Effector CD8-positive, alpha-beta T cell (primary cell): ENCODE data around the gene CHEK2.
"Not testable (repeated sequence)": the region's sequence is repeated elsewhere in the genome, so short reads cannot be mapped to it uniquely, and the experiment has no call there.

Experiments used
- DNase-seq: peaks from one replicate; lab custom pipeline; 2025; lab: John Stamatoyannopoulos, UW

Gene CHEK2

GRCh38 chr22:28693041-28693760 lies 48.4 kb downstream of the CHEK2 start:
- DNase-seq = not testable (repeated sequence)

DNA sequence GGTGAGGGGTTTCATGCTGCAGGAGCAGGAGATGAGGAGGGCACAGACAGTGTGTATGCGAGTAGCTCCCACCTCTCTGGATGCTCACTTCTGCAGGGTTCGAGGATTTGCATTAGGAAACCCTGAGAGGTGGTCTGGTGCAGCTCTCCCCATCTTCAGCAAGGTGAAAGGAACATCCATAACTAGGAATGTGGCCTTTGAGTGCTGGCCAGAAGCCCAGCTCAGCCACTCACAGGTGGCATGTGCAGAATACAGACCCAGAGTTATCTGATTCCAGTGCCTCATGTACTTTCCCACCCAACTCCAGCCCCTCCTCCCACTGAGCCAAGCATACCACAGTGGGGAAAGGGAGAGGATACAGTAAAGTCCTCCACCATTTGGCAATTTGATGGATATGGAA lies 51.8 kb downstream of the CHEK2 start:
- DNase-seq = not testable (repeated sequence)

- DNase-seq = not testable (repeated sequence)
Measured at GRCh38 chr22:28682966-28683365, 58.7 kb downstream of the CHEK2 start.

DNA sequence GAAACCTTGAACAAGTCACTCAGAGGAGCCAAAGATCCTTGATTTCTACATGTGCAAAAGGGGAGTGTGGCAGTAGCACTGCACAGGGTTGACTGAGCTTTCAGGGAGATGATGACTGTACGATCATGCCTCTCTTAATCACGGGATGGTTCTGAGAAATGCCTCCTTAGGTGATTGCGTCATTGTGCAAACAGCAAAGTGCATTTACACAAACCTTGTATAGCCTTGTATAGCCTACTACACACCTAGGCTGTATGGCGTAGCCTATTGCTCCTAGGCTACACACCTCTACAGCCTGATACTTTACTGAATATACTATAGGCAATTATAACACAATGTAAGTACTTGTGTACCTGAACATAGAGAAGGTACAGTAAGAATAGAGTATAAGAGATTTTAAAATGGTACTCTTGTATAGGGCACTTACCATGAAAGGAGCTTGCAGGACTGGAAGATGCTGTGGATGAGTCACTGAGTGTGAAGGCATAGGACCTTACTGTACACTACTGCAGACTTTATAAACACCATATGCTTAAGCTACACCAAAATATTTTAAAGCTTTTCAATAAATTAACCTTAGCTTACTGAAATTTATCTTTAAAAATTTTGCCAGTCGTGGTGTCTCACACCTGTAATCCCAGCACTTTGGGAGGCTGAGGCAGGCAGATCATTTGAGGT lies 60.7 kb downstream of the CHEK2 start:
- not testable (repeated sequence) for DNase-seq

DNA sequence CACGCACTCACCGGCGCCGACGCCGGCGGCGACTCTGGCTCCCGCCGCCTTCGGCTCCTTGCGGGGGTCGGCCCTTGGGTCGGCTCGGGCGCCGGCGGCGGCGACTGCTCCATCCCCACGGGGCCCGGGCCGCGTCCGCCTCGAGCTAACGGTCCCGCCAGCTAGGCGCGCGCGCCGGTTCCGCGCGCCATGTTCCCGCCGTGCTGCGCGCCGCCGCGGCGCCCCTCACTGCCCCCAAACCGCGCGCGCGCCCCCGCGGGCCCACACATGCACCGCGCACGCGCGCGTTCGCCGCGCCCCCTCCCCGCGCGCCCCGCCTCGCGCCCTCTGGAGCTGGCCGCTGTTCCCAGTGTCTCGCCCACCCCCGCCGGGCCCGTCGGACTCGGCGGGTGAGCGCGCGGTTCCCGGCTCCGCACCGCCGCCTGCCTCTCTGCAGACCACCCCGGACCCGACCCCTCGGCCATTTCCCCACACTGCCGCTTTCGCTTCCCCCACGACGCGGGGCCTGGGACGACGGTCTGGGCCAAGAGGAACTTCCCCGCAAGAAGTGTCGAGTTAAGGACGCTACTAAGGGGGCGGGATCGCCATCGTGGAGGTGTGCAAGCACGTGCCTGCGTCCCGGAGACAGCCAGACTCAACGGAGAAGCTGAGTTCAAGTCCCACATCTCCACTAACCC lies 61.9 kb downstream of the CHEK2 start, which contains the start of gene TTC28:
TTC28 (minus strand) TSS at position 230 of the 677 bp plus-strand sequence; CDS start at position 113, 117 bp downstream.
- DNase-seq = not testable (repeated sequence)

GRCh38 chr22:28678778-28679610 lies 62.6 kb downstream of the CHEK2 start:
- not testable (repeated sequence) for DNase-seq

DNA sequence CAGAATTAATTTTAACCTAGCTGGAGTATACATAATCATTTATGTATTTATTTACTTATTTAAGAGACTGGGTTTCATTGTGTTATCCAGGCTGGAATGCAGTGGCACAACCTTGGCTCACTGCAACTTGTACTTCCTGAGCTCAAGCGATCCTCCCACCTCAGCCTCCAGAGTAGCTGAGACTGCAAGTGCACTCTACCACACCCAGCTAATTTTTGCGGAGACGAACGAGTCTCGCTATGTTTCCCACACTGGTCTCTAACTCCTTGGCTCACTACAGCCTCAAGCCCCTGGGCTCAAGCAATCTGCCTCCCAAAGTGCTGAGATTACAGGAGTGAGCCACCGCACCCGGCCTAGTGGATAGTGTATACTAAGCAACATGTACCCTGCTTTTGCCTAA lies 63.5 kb downstream of the CHEK2 start:
- not testable (repeated sequence) for DNase-seq

DNA sequence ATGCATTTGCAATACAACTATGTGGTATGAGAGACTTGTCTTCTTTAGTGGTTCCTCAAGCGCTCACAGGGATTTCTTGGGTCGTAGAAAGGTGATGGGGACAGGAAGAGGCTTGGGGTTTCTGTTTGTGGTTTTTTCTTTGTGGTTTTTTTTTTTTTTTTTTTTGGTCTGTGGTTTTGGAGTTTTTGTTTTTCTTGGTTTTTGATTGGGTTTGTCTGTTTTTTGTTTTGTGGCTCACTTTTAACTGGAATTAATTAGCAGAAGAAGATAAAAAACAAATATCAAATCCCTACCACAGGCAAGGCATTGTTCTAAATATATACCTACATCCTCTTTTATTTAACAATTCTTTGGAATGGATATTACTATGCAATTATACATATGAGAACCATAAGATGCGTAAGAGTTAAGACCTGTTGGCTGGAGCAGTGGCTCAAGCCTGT lies 67.5 kb downstream of the CHEK2 start:
- no peak for DNase-seq

- no peak for DNase-seq
Measured at GRCh38 chr22:28670756-28671155, 70.9 kb downstream of the CHEK2 start.

- no peak for DNase-seq
Measured at GRCh38 chr22:28670161-28670560, 71.5 kb downstream of the CHEK2 start.

DNA sequence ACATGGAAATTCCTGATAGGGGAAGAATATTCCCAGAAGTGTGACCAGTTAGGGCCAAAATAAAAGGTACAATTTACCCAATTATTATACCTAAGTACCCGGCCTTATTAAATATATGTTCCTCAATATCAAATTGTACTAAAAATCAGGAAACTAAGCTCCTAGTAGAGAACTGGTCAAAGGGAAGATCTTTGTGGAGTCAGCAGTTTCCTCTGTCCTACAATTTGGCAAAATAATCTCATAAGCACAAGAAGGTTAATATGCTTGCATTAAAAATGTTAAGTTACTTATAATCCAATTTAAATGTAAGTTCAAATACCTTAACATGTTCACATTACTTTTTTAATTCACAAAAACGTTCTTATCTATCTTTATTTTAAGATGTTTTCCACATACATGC lies 72.2 kb downstream of the CHEK2 start:
- no peak for DNase-seq

GRCh38 chr22:28663569-28663942 lies 78.1 kb downstream of the CHEK2 start:
- not testable (repeated sequence) for DNase-seq

- DNase-seq = no peak
Measured at GRCh38 chr22:28658448-28658847, 83.2 kb downstream of the CHEK2 start.

DNA sequence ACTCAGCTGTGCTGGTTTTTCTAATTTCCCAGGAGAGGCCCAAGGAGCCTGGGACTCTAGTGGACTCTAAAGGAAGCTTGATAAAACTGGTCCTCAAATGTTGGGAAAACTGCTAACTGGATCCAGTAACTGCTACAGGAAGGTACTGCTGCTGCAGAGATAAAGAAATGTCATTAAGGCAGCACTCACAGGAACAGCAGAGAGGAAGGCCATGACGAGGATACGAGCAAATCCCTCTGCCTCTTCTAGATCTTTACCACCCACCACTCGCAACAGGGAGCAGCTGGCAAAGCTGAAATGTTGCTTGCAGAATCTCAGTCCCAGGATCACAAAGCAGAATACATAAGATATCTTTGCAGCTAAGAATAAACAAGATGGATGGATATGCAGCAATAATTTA lies 85.4 kb downstream of the CHEK2 start:
- no peak for DNase-seq

- DNase-seq = no peak
Measured at GRCh38 chr22:28650463-28650862, 91.2 kb downstream of the CHEK2 start.

GRCh38 chr22:28648792-28649191 lies 92.8 kb downstream of the CHEK2 start:
- DNase-seq = no peak

GRCh38 chr22:28647216-28647615 lies 94.4 kb downstream of the CHEK2 start:
- no peak for DNase-seq

DNA sequence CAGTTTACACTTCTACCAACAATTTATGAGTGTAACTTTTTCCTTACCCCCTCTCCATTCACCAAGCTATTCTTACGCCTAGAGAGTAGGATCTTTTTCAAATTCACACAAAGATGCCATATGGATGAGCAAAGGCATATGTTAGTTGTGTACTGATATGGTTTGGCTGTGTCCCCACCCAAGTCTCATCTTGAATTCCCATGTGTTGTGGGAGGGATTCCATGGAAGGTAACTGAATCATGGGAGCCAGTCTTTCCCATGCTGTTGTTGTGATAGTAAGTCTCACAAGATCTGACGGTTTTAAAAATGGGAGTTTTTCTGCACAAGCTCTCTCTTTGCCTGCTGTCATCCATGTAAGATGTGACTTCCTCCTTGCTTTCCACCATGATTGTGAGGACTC lies 102.3 kb downstream of the CHEK2 start:
- DNase-seq = no peak
